Mucosa of descending colon (tissue), 3 donors: Measurements from ENCODE around the gene PWP2. TPM values are rescaled to one million over a fixed set of nuclear protein-coding genes. Genes with fewer than 3 reads are reported as not detected.

ENCODE experiments used
- ATAC-seq: fragments of 200-7000 bp; cut with Tn5 transposase; one replicate; pipeline ENCODE4 v1.9.1; 2020; ENCODE audit warnings: mild to moderate bottlenecking, moderate library complexity
- DNase-seq, 3 donors: peaks; one replicate each; pipeline ENCODE4 v3.0.0-alpha.2; 2020
- H3K36me3 ChIP-seq: fragments of 200-600 bp; one replicate; pipeline ENCODE4 v1.8.0; 2021; ENCODE audit warnings: low read depth, mild to moderate bottlenecking
- H3K4me1 ChIP-seq: fragments of 200-600 bp; one replicate; pipeline ENCODE4 v1.8.0; 2021; ENCODE audit warnings: low read depth, mild to moderate bottlenecking
- H3K4me3 ChIP-seq: fragments of 200-600 bp; one replicate; pipeline ENCODE4 v1.8.0; 2021; ENCODE audit warnings: mild to moderate bottlenecking
- H3K9me3 ChIP-seq: fragments of 200-600 bp; one replicate; pipeline ENCODE4 v1.8.0; 2021; ENCODE audit warnings: mild to moderate bottlenecking
- intact Hi-C, 2 donors: fragments of 100-400 bp; cut with DNase I in 1 of 2; cut with micrococcal nuclease in 1 of 2; formaldehyde crosslinking; loops; one replicate each; pipeline versions ENCODE4 v1.11.0 to v1.11.1; 2022; cut with DNase I, micrococcal nuclease
- total RNA-seq, 3 donors: library from RNA; stranded (reverse); fragmentation: NEBNext Ultra II Directional in 2 of 3; extraction: Animal tissue kit (Norgen Biotek cat#: 25700) in 2 of 3; gene quantifications; one replicate each; pipeline versions ENCODE4 v1.2.1 to v1.2.4, GENCODE V29; 2021 to 2023
- TF ChIP-seq, protein P1 (sequence below): fragments of 200-600 bp; IDR thresholded peaks from one replicate; pipeline ENCODE4 v1.8.0; 2022; ENCODE audit warnings: antibody characterized with exemption, mild to moderate bottlenecking
- donor health status: DM: no; HTN: no; CAD: no; lungs with moderate emphysema.
- donor health status: DM: no; HTN: no; CAD: no.
- donor health status: DM: no; HTN: yes; CAD: no.

The PWP2 gene
- total RNA-seq, 3 donors from 2014 or later, result 3.0 to 10.4 (median 4.5) TPM

DNA sequence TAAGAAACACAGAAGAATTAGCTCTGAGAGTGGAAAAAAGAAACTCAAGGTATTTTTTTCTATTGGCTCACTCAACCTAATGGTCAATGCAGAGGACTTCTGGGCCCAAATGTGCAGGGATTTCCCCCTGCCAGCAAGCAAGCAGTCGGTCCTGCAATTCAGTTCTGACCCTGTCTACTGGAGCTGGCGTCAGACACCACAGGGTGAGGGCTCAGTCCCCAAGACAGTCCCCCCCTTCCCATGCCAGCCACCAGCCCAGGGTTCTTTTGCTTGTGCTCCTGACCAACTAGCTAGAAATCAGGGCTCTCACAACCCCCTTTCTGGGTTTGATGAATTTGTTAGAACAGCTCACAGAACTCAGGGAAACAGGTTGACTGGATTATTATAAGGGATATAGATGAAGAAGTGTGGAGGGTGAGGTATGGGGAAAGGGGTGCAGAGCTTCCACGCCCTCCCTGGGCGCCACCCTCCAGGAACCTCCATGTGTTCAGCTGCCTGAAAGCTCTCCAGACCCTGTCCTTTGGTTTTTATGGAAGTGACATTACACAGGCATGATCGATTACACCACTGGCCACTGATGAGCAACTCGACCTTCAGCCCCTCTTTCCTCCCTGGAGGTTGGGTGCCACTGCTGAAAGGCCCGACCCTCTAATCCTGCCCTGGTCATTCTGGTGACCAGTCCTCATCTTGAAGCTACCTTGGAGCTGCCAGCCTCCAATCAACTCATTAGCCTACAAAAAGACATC, 22.5 kb upstream of the PWP2 start:
- Histone ChIP-seq H3K4me3 (no peak overlapping the region), H3K36me3 (no peaks in the 10 kb centered on the region), H3K4me1 (peaks cover 17% of the 10 kb centered on the region), H3K9me3 (no peaks in the 10 kb centered on the region)
- TF ChIP-seq, protein P1, sequence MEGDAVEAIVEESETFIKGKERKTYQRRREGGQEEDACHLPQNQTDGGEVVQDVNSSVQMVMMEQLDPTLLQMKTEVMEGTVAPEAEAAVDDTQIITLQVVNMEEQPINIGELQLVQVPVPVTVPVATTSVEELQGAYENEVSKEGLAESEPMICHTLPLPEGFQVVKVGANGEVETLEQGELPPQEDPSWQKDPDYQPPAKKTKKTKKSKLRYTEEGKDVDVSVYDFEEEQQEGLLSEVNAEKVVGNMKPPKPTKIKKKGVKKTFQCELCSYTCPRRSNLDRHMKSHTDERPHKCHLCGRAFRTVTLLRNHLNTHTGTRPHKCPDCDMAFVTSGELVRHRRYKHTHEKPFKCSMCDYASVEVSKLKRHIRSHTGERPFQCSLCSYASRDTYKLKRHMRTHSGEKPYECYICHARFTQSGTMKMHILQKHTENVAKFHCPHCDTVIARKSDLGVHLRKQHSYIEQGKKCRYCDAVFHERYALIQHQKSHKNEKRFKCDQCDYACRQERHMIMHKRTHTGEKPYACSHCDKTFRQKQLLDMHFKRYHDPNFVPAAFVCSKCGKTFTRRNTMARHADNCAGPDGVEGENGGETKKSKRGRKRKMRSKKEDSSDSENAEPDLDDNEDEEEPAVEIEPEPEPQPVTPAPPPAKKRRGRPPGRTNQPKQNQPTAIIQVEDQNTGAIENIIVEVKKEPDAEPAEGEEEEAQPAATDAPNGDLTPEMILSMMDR, result no peak
- DNase-seq (no peak), ATAC-seq (no peak)
- intact Hi-C loops, result no loop called here

DNA sequence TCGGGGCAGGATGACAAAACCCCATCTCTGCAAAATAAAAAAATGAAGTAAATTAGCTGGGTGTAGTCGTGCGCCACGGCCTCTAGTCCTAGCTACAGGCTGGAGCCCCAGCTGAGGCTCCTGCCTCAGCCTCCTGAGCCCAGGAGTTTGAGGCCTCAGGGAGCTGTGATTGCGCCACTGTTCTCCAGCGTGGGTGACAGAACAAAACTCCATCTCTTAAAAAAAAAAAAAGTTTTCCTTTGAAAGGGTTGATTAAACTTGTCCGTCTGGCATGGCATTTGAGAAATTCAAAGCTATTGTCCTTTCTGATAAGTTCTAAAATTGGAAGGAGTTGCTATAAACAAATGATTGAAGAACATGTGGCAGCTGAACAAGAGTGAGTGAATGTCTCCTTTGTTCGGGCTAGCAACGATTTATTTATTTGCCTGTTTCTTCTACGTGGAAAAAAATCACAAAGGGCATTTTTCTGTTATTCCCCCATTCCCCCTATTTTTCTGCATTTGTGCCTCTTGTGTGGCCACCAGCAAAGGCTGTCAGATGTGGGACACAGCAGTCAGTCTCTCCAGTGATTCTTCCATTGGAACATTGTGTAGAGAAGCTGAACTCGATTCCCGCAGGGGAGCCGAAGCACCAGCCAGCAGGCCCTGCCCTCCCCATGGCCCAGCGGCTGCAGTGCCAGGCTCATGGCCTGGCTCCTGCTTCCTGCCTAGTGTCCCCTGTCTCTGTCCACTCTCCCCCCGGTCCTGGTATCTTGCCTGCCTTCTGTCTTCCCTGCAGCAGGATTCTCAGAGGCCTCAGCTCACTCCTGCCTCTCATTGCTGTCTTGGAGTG, 21.5 kb upstream of the PWP2 start:
- intact Hi-C loops, result no loop called here
- TF ChIP-seq, protein P1, result no peak
- Histone ChIP-seq H3K4me3 (no peak overlapping the region), H3K4me1 (peaks cover 26% of the 10 kb centered on the region), H3K36me3 (no peaks in the 10 kb centered on the region), H3K9me3 (no peaks in the 10 kb centered on the region)
- DNase-seq, result no peak
- ATAC-seq, result no peak

GRCh38 chr21:44086636-44087425, 20.4 kb upstream of the PWP2 start:
- H3K9me3 ChIP-seq, result no peaks in the 10 kb centered on the region
- H3K4me3 ChIP-seq, result no peak overlapping the region
- no peaks in the 10 kb centered on the region for H3K36me3 ChIP-seq
- DNase-seq (no peak), ATAC-seq (no peak)
- TF ChIP-seq, protein P1, result no peak
- intact Hi-C loops, result no loop called here
- peaks cover 27% of the 10 kb centered on the region for H3K4me1 ChIP-seq

- intact Hi-C loops, result no loop called here
- Histone ChIP-seq H3K9me3 (no peaks in the 10 kb centered on the region), H3K36me3 (peaks cover under 1% of the 10 kb centered on the region), H3K4me1 (peaks cover 28% of the 10 kb centered on the region), H3K4me3 (no peak overlapping the region)
- DNase-seq, result peak in 1 of 3 donors; percentile 30
- TF ChIP-seq, protein P1, result no peak
- ATAC-seq, result no peak
Observed at GRCh38 chr21:44087426-44088400, 19.5 kb upstream of the PWP2 start.

GRCh38 chr21:44088401-44088780, 18.8 kb upstream of the PWP2 start:
- Histone ChIP-seq H3K4me3 (no peak overlapping the region), H3K4me1 (peaks cover 35% of the 10 kb centered on the region), H3K9me3 (no peaks in the 10 kb centered on the region), H3K36me3 (peaks cover 3% of the 10 kb centered on the region)
- peak; percentile 78 to 85 (median 81) for DNase-seq
- TF ChIP-seq, protein P1, result no peak
- intact Hi-C loops, result no loop called here
- ATAC-seq, result peak; percentile 61
